IMR-90 (cell line): ENCODE data around the gene CDADC1. TPM values are rescaled to one million over a fixed set of nuclear protein-coding genes. Genes with fewer than 3 reads are reported as not detected.

Experiments used
- ATAC-seq: fragments of 200-7000 bp; cut with Tn5 transposase; 2 replicates; pipeline ENCODE4 v1.9.1; 2020; ENCODE audit warnings: low read depth, mild to moderate bottlenecking, moderate library complexity
- BruUV-seq: library from RNA; stranded (reverse); fragments of 400-500 nt; replicated peaks from 2 replicates; lab custom pipeline; 2021; lab: Mats Ljungman, UMichigan
- CTCF ChIA-PET: fragments of 300-600 bp; formaldehyde crosslinking; extraction: SDS; loops from one replicate; lab custom pipeline; 2021; ENCODE audit warnings: antibody characterized with exemption; lab: Yijun Ruan, JAX
- POLR2A ChIA-PET: fragments of 300-600 bp; sonication (Branson Sonifier 250); formaldehyde crosslinking; loops from one replicate; lab custom pipeline; 2022; ENCODE audit warnings: antibody characterized with exemption; ENCODE audit not compliant: unreplicated experiment; lab: Charles Lee
- DNase-seq: peaks from one replicate; pipeline ENCODE4 v3.0.0; 2013
- H2AFZ ChIP-seq: replicated peaks from 2 replicates; pipeline ENCODE3; 2013; ENCODE audit warnings: low read length, mild to moderate bottlenecking; ENCODE audit not compliant: poor library complexity
- H2AK5ac ChIP-seq: 2 replicates; pipeline ENCODE4 v1.6.1; 2013; ENCODE audit warnings: low read depth, low read length, inconsistent platforms
- H2AK9ac ChIP-seq: replicated peaks from 2 replicates; pipeline ENCODE3; 2013; ENCODE audit warnings: mild to moderate bottlenecking, low read depth, low read length, moderate library complexity; ENCODE audit not compliant: poor library complexity
- H2BK120ac ChIP-seq: 2 replicates; pipeline ENCODE4 v1.6.1; 2013; ENCODE audit warnings: low read depth, low read length, inconsistent platforms
- H2BK15ac ChIP-seq: 3 replicates; pipeline ENCODE4 v1.6.1; 2013; ENCODE audit warnings: low read depth, low read length, inconsistent platforms
- H2BK20ac ChIP-seq: 2 replicates; pipeline ENCODE4 v1.6.1; 2013; ENCODE audit warnings: low read depth, mild to moderate bottlenecking, inconsistent platforms, low read length, moderate library complexity
- H2BK5ac ChIP-seq: 2 replicates; pipeline ENCODE4 v1.6.1; 2013; ENCODE audit warnings: mild to moderate bottlenecking, low read depth, low read length, inconsistent platforms; ENCODE audit not compliant: poor library complexity, severe bottlenecking
- H3K14ac ChIP-seq: replicated peaks from 2 replicates; pipeline ENCODE4 v1.6.1; 2013; ENCODE audit warnings: low read depth, low read length, inconsistent platforms
- H3K18ac ChIP-seq: 2 replicates; pipeline ENCODE4 v1.6.1; 2013; ENCODE audit warnings: low read depth, low read length, control low read depth
- H3K23ac ChIP-seq: 2 replicates; pipeline ENCODE4 v1.6.1; 2013; ENCODE audit warnings: low read depth, low read length, inconsistent platforms
- H3K27ac ChIP-seq: 2 replicates; pipeline ENCODE4 v1.5.1; 2013; ENCODE audit warnings: mild to moderate bottlenecking, control low read depth, low read length; ENCODE audit not compliant: insufficient read depth
- H3K27me3 ChIP-seq: 2 replicates; pipeline ENCODE4 v1.6.1; 2013; ENCODE audit warnings: low read length; ENCODE audit not compliant: control insufficient read depth, insufficient read depth
- H3K36me3 ChIP-seq: 2 replicates; pipeline ENCODE4 v1.6.1; 2013; ENCODE audit warnings: low read length, mixed read lengths; ENCODE audit not compliant: control insufficient read depth, insufficient read depth
- H3K4ac ChIP-seq: 2 replicates; pipeline ENCODE4 v1.6.1; 2013; ENCODE audit warnings: low read depth, low read length, inconsistent platforms
- H3K4me1 ChIP-seq: 2 replicates; pipeline ENCODE4 v1.6.1; 2013; ENCODE audit warnings: low read length, mixed read lengths; ENCODE audit not compliant: control insufficient read depth, insufficient read depth
- H3K4me2 ChIP-seq: 2 replicates; pipeline ENCODE4 v1.6.1; 2013; ENCODE audit warnings: low read depth, mild to moderate bottlenecking, control low read depth, low read length, moderate library complexity
- H3K4me3 ChIP-seq: 2 replicates; pipeline ENCODE4 v1.5.1; 2013; ENCODE audit warnings: low read depth, mild to moderate bottlenecking, control low read depth, low read length, moderate library complexity; ENCODE audit not compliant: insufficient read depth
- H3K56ac ChIP-seq: 2 replicates; pipeline ENCODE4 v1.6.1; 2013; ENCODE audit warnings: low read length, inconsistent platforms; ENCODE audit not compliant: insufficient read depth; ENCODE audit errors: extremely low read depth
- H3K79me1 ChIP-seq, 2 experiments: 2 replicates each; pipeline ENCODE4 v1.6.1; 2013; ENCODE audit warnings: low read length in 2 of 2, inconsistent platforms in 1 of 2, low read depth in 1 of 2
- H3K9ac ChIP-seq: 2 replicates; pipeline ENCODE4 v1.6.1; 2013; ENCODE audit warnings: low read depth, low read length, control low read depth
- H3K9me1 ChIP-seq: 2 replicates; pipeline ENCODE4 v1.6.1; 2013; ENCODE audit warnings: low read length, inconsistent platforms; ENCODE audit not compliant: insufficient read depth
- H3K9me3 ChIP-seq: 2 replicates; pipeline ENCODE4 v1.6.1; 2013; ENCODE audit warnings: low read length; ENCODE audit not compliant: control insufficient read depth, insufficient read depth
- H4K20me1 ChIP-seq: 2 replicates; pipeline ENCODE4 v1.6.1; 2013; ENCODE audit warnings: low read length, inconsistent platforms; ENCODE audit not compliant: insufficient read depth
- H4K5ac ChIP-seq: 2 replicates; pipeline ENCODE4 v1.6.1; 2013; ENCODE audit warnings: mild to moderate bottlenecking, low read depth, low read length, control low read depth
- H4K8ac ChIP-seq, 2 experiments: 2 replicates each; pipeline ENCODE4 v1.6.1; 2013; ENCODE audit warnings: low read depth in 2 of 2, low read length in 2 of 2, control low read depth in 1 of 2, inconsistent platforms in 1 of 2
- H4K91ac ChIP-seq: 2 replicates; pipeline ENCODE4 v1.6.1; 2013; ENCODE audit warnings: low read depth, low read length, inconsistent platforms; ENCODE audit not compliant: insufficient read depth
- BHLHE40 ChIP-seq: fragments of 150-350 bp; IDR thresholded peaks from 2 replicates; pipeline ENCODE4 v1.6.1; 2016; ENCODE audit warnings: mild to moderate bottlenecking, low read depth, low read length
- CEBPB ChIP-seq: IDR thresholded peaks from 2 replicates; pipeline ENCODE4 v1.6.1; 2012; ENCODE audit warnings: low read depth, low read length, improper control_type of control experiment
- CHD1 ChIP-seq: IDR thresholded peaks from 2 replicates; pipeline ENCODE4 v1.6.1; 2012; ENCODE audit warnings: low read depth, low read length, improper control_type of control experiment
- CTCF ChIP-seq: conservative IDR thresholded peaks from 2 replicates; pipeline ENCODE4 v1.5.1; 2012; ENCODE audit warnings: mild to moderate bottlenecking, low read depth, low read length, improper control_type of control experiment
- ELK1 ChIP-seq: fragments of 150-350 bp; IDR thresholded peaks from 2 replicates; pipeline ENCODE4 v1.6.1; 2016; ENCODE audit warnings: low read depth, mild to moderate bottlenecking, low read length, moderate library complexity, borderline replicate concordance
- FOS ChIP-seq: fragments of 150-350 bp; IDR thresholded peaks from 2 replicates; pipeline ENCODE4 v1.6.1; 2016; ENCODE audit warnings: low read depth, low read length
- MAFK ChIP-seq: IDR thresholded peaks from 2 replicates; pipeline ENCODE4 v1.6.1; 2012; ENCODE audit warnings: low read depth, low read length, improper control_type of control experiment
- MAZ ChIP-seq: IDR thresholded peaks from 2 replicates; pipeline ENCODE4 v1.6.1; 2012; ENCODE audit warnings: low read depth, mild to moderate bottlenecking, low read length, improper control_type of control experiment, moderate library complexity, borderline replicate concordance
- MXI1 ChIP-seq: IDR thresholded peaks from 2 replicates; pipeline ENCODE4 v1.6.1; 2012; ENCODE audit warnings: low read depth, mild to moderate bottlenecking, low read length, moderate library complexity, borderline replicate concordance
- NFE2L2 ChIP-seq: fragments of 150-350 bp; IDR thresholded peaks from 2 replicates; pipeline ENCODE4 v1.6.1; 2016; ENCODE audit warnings: low read depth, mild to moderate bottlenecking, low read length
- POLR2A ChIP-seq: IDR thresholded peaks from 2 replicates; pipeline ENCODE4 v1.6.1; 2012; ENCODE audit warnings: mild to moderate bottlenecking, low read depth, low read length
- RAD21 ChIP-seq: IDR thresholded peaks from 2 replicates; pipeline ENCODE4 v1.6.1; 2012; ENCODE audit warnings: low read length, improper control_type of control experiment
- RCOR1 ChIP-seq: IDR thresholded peaks from 2 replicates; pipeline ENCODE4 v1.6.1; 2012; ENCODE audit warnings: mild to moderate bottlenecking, low read length, improper control_type of control experiment; ENCODE audit not compliant: insufficient replicate concordance
- RFX5 ChIP-seq: IDR thresholded peaks from 2 replicates; pipeline ENCODE4 v1.8.0; 2012; ENCODE audit warnings: low read depth, mild to moderate bottlenecking, low read length, moderate library complexity
- SMC3 ChIP-seq: fragments of 150-350 bp; IDR thresholded peaks from 2 replicates; pipeline ENCODE4 v1.6.1; 2016; ENCODE audit warnings: low read depth, mild to moderate bottlenecking, antibody characterized with exemption, low read length, moderate library complexity
- USF2 ChIP-seq: fragments of 150-350 bp; IDR thresholded peaks from 2 replicates; pipeline ENCODE4 v1.6.1; 2017; ENCODE audit warnings: mild to moderate bottlenecking, antibody characterized with exemption, low read length, low read depth
- WGBS, 2 experiments: methylation state at CpG; one replicate each; pipeline versions ENCODE4 v1.1.5 to v1.1.7; 2013; ENCODE audit warnings: missing lambda C conversion rate in 2 of 2; ENCODE audit not compliant: insufficient read length in 1 of 2; ENCODE audit errors: extremely low coverage in 2 of 2; 5-methylcytosine and 5-hydroxymethylcytosine counted together
- dilution Hi-C: fragments of 300-500 bp; cut with HindIII; formaldehyde crosslinking; loops from one replicate; pipeline ENCODE4 v1.14.3; 2018; ENCODE audit warnings: low sequenced_read_pairs; ENCODE audit not compliant: unreplicated experiment
- in situ Hi-C: fragments of 300-500 bp; cut with MboI; formaldehyde crosslinking; loops from 3 replicates; pipeline ENCODE4 v1.14.3; 2019; ENCODE audit warnings: low sequenced_read_pairs, inconsistent platforms, mixed read lengths
- intact Hi-C: fragments of 100-400 bp; cut with micrococcal nuclease; formaldehyde crosslinking; loops from 2 replicates; pipeline ENCODE4 v1.10.0; 2022
- polyA plus RNA-seq, 3 experiments: library from polyadenylated mRNA; depleted of rRNA; stranded (reverse); fragments of >200 nt; gene quantifications; 2 replicates each; pipeline ENCODE4 v1.2.3, GENCODE V29; 2012; ENCODE audit warnings: low replicate concordance in 1 of 3
- total RNA-seq: library from RNA; depleted of rRNA; stranded (reverse); fragments of >200 nt; gene quantifications from 2 replicates; pipeline ENCODE4 v1.2.3, GENCODE V29; 2012

Gene CDADC1
- total and polyA plus RNA-seq, 2 of the 4 experiments (the other 2 are of a cell fraction) = 0.54 to 2.6 TPM

- peaks cover 42% of the 10 kb centered on the region for H3K27me3 ChIP-seq
- H2AFZ ChIP-seq = no peak overlapping the region
- no peaks in the 10 kb centered on the region for H3K9me1 ChIP-seq
- no peak overlapping the region for H3K4ac ChIP-seq
- H3K23ac ChIP-seq = no peak overlapping the region
- H2BK15ac ChIP-seq = no peak overlapping the region
- no peak overlapping the region for H4K8ac ChIP-seq
- no peak overlapping the region for H3K18ac ChIP-seq
- H3K4me3 ChIP-seq = no peak overlapping the region
- no CpG with 5 or more reads among the region's 5 CpGs for WGBS, 2 experiments
- H4K20me1 ChIP-seq = no peaks in the 10 kb centered on the region
- H3K14ac ChIP-seq = no peak overlapping the region
- no peak overlapping the region for H4K91ac ChIP-seq
- intact Hi-C loops = no loop called here
- H3K36me3 ChIP-seq = no peaks in the 10 kb centered on the region
- peaks cover 9% of the 10 kb centered on the region for H3K9me3 ChIP-seq
- no peak overlapping the region for H3K27ac ChIP-seq
- BruUV-seq = no TSS peak
- POLR2A ChIA-PET = no interaction called here
- H2AK9ac ChIP-seq = no peak overlapping the region
- no peaks in the 10 kb centered on the region for H3K79me1 ChIP-seq
- CTCF ChIA-PET = no interaction called here
- TF ChIP-seq RFX5 (no peak), POLR2A (no peak), RCOR1 (no peak), MXI1 (no peak), MAZ (no peak), CTCF (no peak), CEBPB (no peak), MAFK (no peak), SMC3 (no peak), USF2 (no peak), BHLHE40 (no peak), NFE2L2 (no peak), RAD21 (no peak), ELK1 (no peak), FOS (no peak), CHD1 (no peak)
- no peak overlapping the region for H4K5ac ChIP-seq
- no peak overlapping the region for H3K56ac ChIP-seq
- H3K4me1 ChIP-seq = no peaks in the 10 kb centered on the region
- DNase-seq = no peak
- no peak for ATAC-seq
- H3K9ac ChIP-seq = no peak overlapping the region
- H3K4me2 ChIP-seq = no peak overlapping the region
- H2BK5ac ChIP-seq = no peak overlapping the region
- no peak overlapping the region for H2AK5ac ChIP-seq
- in situ Hi-C loops = no loop called here
- dilution Hi-C loops = no loop called here
- H2BK120ac ChIP-seq = no peak overlapping the region
- H2BK20ac ChIP-seq = no peak overlapping the region
Measured at GRCh38 chr13:49226613-49227012, 21.1 kb upstream of the CDADC1 start.
